Endodermal cell (in vitro differentiated cells): ENCODE results near the gene GALNT18. TPM values are rescaled to one million over a fixed set of nuclear protein-coding genes. Genes with fewer than 3 reads are reported as not detected.
A peak's percentile ranks its signal among the peaks of the same experiment; 100 is the strongest.

Experiments
- DNase-seq: peaks from one replicate; pipeline ENCODE4 v3.0.0-alpha.2; 2017
- H3K27ac ChIP-seq: 2 replicates; pipeline ENCODE4 v1.5.1; 2013; ENCODE audit warnings: mild to moderate bottlenecking, low read depth, low read length, moderate library complexity
- H3K27me3 ChIP-seq: 2 replicates; pipeline ENCODE4 v1.6.1; 2013; ENCODE audit warnings: mild to moderate bottlenecking, low read length, moderate library complexity; ENCODE audit not compliant: insufficient read depth, control insufficient read depth, poor library complexity, severe bottlenecking
- H3K36me3 ChIP-seq: 2 replicates; pipeline ENCODE4 v1.7.0; 2013; ENCODE audit warnings: mild to moderate bottlenecking, low read length, moderate library complexity; ENCODE audit not compliant: control insufficient read depth, insufficient read depth
- H3K4me1 ChIP-seq: one replicate; pipeline ENCODE4 v1.7.0; 2013; ENCODE audit warnings: low read length; ENCODE audit not compliant: control insufficient read depth, insufficient read depth
- H3K4me3 ChIP-seq: 2 replicates; pipeline ENCODE4 v1.5.1; 2013; ENCODE audit warnings: mild to moderate bottlenecking, low read length, moderate library complexity
- H3K9ac ChIP-seq: 2 replicates; pipeline ENCODE4 v1.6.1; 2013; ENCODE audit warnings: mild to moderate bottlenecking, low read length, moderate library complexity; ENCODE audit not compliant: poor library complexity, severe bottlenecking; ENCODE audit errors: extremely low read depth
- H3K9me3 ChIP-seq: 2 replicates; pipeline ENCODE4 v1.6.1; 2013; ENCODE audit warnings: mild to moderate bottlenecking, low read length, moderate library complexity; ENCODE audit not compliant: control insufficient read depth
- H3K27ac Mint-ChIP-seq: 2 replicates; pipeline ENCODE4 v1.8.0; 2020; ENCODE audit warnings: mixed read lengths
- H3K27me3 Mint-ChIP-seq: 2 replicates; pipeline ENCODE4 v1.8.0; 2021; ENCODE audit warnings: mild to moderate bottlenecking, mixed read lengths; ENCODE audit not compliant: insufficient read depth
- H3K36me3 Mint-ChIP-seq: 2 replicates; pipeline ENCODE4 v1.8.0; 2020; ENCODE audit warnings: low read depth, mixed read lengths
- H3K4me1 Mint-ChIP-seq: 2 replicates; pipeline ENCODE4 v1.8.0; 2020; ENCODE audit warnings: mixed read lengths
- H3K4me3 Mint-ChIP-seq: 2 replicates; pipeline ENCODE4 v1.8.0; 2020; ENCODE audit warnings: mild to moderate bottlenecking, moderate library complexity, mixed read lengths
- H3K9me3 Mint-ChIP-seq: 2 replicates; pipeline ENCODE4 v1.8.0; 2020; ENCODE audit warnings: mild to moderate bottlenecking, mixed read lengths
- CTCF ChIP-seq: fragments of 200-600 bp; sonication (generic); conservative IDR thresholded peaks from 2 replicates; pipeline ENCODE4 v1.5.0; 2021; ENCODE audit warnings: antibody characterized with exemption, mild to moderate bottlenecking
- WGBS, 2 experiments: methylation state at CpG; one replicate each; pipeline versions ENCODE4 v1.1.5 to v1.1.7; 2013; ENCODE audit warnings: missing lambda C conversion rate in 2 of 2, mixed read lengths in 1 of 2; ENCODE audit not compliant: insufficient coverage in 1 of 2, insufficient read length in 1 of 2; 5-methylcytosine and 5-hydroxymethylcytosine counted together
- total RNA-seq, 2 donors: library from RNA; stranded (reverse); fragmentation: NEBNext Ultra II Directional in 1 of 2; extraction: Animal tissue kit (Norgen Biotek cat#: 25700) in 1 of 2; gene quantifications; 2 replicates in 1 of 2; 3 replicates in 1 of 2; pipeline ENCODE4 v1.2.1, GENCODE V29; 2021

Gene GALNT18
- total RNA-seq, 2 donors from 2014 or later: 5.1 to 9.9 TPM

GRCh38 chr11:11454671-11455223 is 167.1 kb downstream of the GALNT18 start:
- Histone ChIP-seq H3K9ac (no peak overlapping the region), H3K4me3 (no peak overlapping the region), H3K4me1 (peaks cover 5% of the 10 kb centered on the region), H3K9me3 (no peaks in the 10 kb centered on the region), H3K36me3 (no peaks in the 10 kb centered on the region), H3K27me3 (no peaks in the 10 kb centered on the region), H3K27ac (no peak overlapping the region)
- H3K4me1 Mint-ChIP-seq: peaks cover 15% of the 10 kb centered on the region
- no peak overlapping the region for H3K27ac Mint-ChIP-seq
- H3K9me3 Mint-ChIP-seq: no peaks in the 10 kb centered on the region
- peak; percentile 64 for DNase-seq
- TF ChIP-seq CTCF: no peak
- H3K4me3 Mint-ChIP-seq: no peak overlapping the region
- 80 to 93% methylated on average over 3 of the region's 3 CpGs for WGBS, 2 experiments
- no peaks in the 10 kb centered on the region for H3K36me3 Mint-ChIP-seq
- no peaks in the 10 kb centered on the region for H3K27me3 Mint-ChIP-seq

GRCh38 chr11:11451501-11452005 is 170.3 kb downstream of the GALNT18 start:
- Histone ChIP-seq H3K9me3 (no peaks in the 10 kb centered on the region), H3K9ac (no peak overlapping the region), H3K27me3 (no peaks in the 10 kb centered on the region), H3K4me3 (no peak overlapping the region), H3K4me1 (peaks cover 5% of the 10 kb centered on the region), H3K36me3 (no peaks in the 10 kb centered on the region), H3K27ac (no peak overlapping the region)
- Mint-ChIP-seq H3K36me3 (no peaks in the 10 kb centered on the region), H3K4me1 (peaks cover 15% of the 10 kb centered on the region), H3K27me3 (no peaks in the 10 kb centered on the region), H3K9me3 (no peaks in the 10 kb centered on the region), H3K27ac (no peak overlapping the region), H3K4me3 (no peak overlapping the region)
- DNase-seq: no peak
- peak; percentile 33 for TF ChIP-seq CTCF
- WGBS, 2 experiments: 93 to 100% methylated on average over 2 to 4 of the region's 4 CpGs

- H3K36me3 ChIP-seq: no peaks in the 10 kb centered on the region
These were observed 171.0 kb downstream of the GALNT18 start for GRCh38 chr11:11450744-11451362.

More at GRCh38 chr11:11450744-11451362, 171.0 kb downstream of the GALNT18 start:
- no peak for TF ChIP-seq CTCF
- Histone ChIP-seq H3K9ac (no peak overlapping the region), H3K27ac (no peak overlapping the region), H3K4me1 (peaks cover 5% of the 10 kb centered on the region), H3K4me3 (no peak overlapping the region), H3K9me3 (no peaks in the 10 kb centered on the region), H3K27me3 (no peaks in the 10 kb centered on the region)
- peaks cover 15% of the 10 kb centered on the region for H3K4me1 Mint-ChIP-seq
- no peaks in the 10 kb centered on the region for H3K9me3 Mint-ChIP-seq
- H3K4me3 Mint-ChIP-seq: no peak overlapping the region
- H3K36me3 Mint-ChIP-seq: no peaks in the 10 kb centered on the region
- DNase-seq: no peak
- WGBS, 2 experiments: 80 to 89% methylated on average over 3 to 4 of the region's 5 CpGs
- H3K27me3 Mint-ChIP-seq: no peaks in the 10 kb centered on the region
- H3K27ac Mint-ChIP-seq: no peak overlapping the region
